HG02840 (cell line): ENCODE data around the gene WDR48.
A peak's percentile ranks its signal among the peaks of the same experiment; 100 is the strongest.

Experiments used
- ATAC-seq: cut with Tn5 transposase; IDR thresholded peaks from one replicate; pipeline ENCODE4 v1.9.1; 2021; ENCODE audit warnings: mild to moderate bottlenecking, moderate library complexity, moderate number of reproducible peaks; ENCODE audit not compliant: unreplicated experiment, low FRiP score

Gene WDR48

GRCh38 chr3:39062180-39062579 lies 10.4 kb downstream of the WDR48 start:
- no peak for ATAC-seq

GRCh38 chr3:39063143-39063542 lies 11.3 kb downstream of the WDR48 start:
- ATAC-seq, result no peak

- no peak for ATAC-seq
These were observed 12.8 kb downstream of the WDR48 start for GRCh38 chr3:39064646-39065045.

GRCh38 chr3:39065197-39065596 lies 13.4 kb downstream of the WDR48 start:
- ATAC-seq, result peak; percentile 79

GRCh38 chr3:39067286-39067685 lies 15.5 kb downstream of the WDR48 start:
- no peak for ATAC-seq

GRCh38 chr3:39068556-39068955 lies 16.7 kb downstream of the WDR48 start:
- no peak for ATAC-seq

- ATAC-seq, result no peak
These were observed 24.1 kb downstream of the WDR48 start for GRCh38 chr3:39075910-39076309.

GRCh38 chr3:39079530-39079929 lies 27.7 kb downstream of the WDR48 start:
- no peak for ATAC-seq

- no peak for ATAC-seq
These were observed 28.2 kb downstream of the WDR48 start for GRCh38 chr3:39080026-39080425.

GRCh38 chr3:39082666-39083313 lies 31.0 kb downstream of the WDR48 start:
- ATAC-seq, result no peak

GRCh38 chr3:39086144-39086543 lies 34.3 kb downstream of the WDR48 start:
- ATAC-seq, result no peak

GRCh38 chr3:39088456-39088855 lies 36.6 kb downstream of the WDR48 start:
- no peak for ATAC-seq

GRCh38 chr3:39088889-39089288 lies 37.1 kb downstream of the WDR48 start:
- ATAC-seq, result no peak

GRCh38 chr3:39090922-39091321 lies 39.1 kb downstream of the WDR48 start:
- ATAC-seq, result no peak

GRCh38 chr3:39094851-39095677 lies 43.2 kb downstream of the WDR48 start:
- no peak for ATAC-seq

GRCh38 chr3:39095778-39096177 lies 44.0 kb downstream of the WDR48 start:
- ATAC-seq, result no peak

- no peak for ATAC-seq
These were observed 45.0 kb downstream of the WDR48 start for GRCh38 chr3:39096775-39097174.

- no peak for ATAC-seq
These were observed 46.1 kb downstream of the WDR48 start for GRCh38 chr3:39097716-39098472.

- no peak for ATAC-seq
These were observed 46.7 kb downstream of the WDR48 start for GRCh38 chr3:39098473-39099000.

GRCh38 chr3:39099242-39099641 lies 47.4 kb downstream of the WDR48 start:
- no peak for ATAC-seq
